ENCODE results near the gene RASSF8.

RASSF8 gene

DNA sequence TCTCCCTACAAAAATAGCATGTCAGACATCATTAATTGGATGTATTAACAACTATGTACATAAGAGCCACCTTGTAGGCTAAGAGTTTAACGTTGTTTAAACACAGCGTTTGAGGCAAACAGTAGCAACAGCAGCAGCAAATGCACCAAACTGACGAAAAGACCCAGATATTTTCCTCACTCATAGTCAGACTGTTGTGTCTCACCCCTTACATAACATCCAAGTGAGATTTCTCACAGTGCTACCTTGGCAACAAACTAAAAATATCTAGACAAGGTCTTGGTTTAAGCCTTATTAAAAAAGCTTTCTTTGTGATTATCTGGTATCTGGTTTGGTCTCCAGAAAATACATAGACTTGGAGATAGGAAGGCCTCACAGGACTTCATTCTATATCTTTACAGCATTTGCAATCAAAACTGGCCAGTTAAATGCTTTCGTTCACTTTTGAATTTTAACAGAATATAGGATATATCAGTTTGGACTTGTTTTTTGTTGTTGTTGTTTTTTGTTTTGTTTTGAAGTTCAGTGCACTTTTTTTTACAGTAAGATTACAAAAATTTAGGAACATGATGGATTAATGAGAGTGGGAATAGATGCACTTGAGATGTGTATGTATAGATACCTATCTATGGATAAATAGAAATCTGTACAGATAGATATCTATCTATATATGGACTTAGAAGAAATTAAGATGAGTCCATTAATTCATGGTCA, 162.2 kb downstream of the RASSF8 start:
- Mint-ChIP-seq H3K4me1 (ENCODE audit: low read depth) (peaks cover 31% of the 10 kb centered on the region), H3K9me3 (ENCODE audit: low read depth) (no peaks in the 10 kb centered on the region), H3K4me3 (peak overlapping the region; percentile 72), H3K36me3 (no peaks in the 10 kb centered on the region), H3K27me3 (peaks cover 58% of the 10 kb centered on the region), H3K27ac (no peak overlapping the region)

DNA sequence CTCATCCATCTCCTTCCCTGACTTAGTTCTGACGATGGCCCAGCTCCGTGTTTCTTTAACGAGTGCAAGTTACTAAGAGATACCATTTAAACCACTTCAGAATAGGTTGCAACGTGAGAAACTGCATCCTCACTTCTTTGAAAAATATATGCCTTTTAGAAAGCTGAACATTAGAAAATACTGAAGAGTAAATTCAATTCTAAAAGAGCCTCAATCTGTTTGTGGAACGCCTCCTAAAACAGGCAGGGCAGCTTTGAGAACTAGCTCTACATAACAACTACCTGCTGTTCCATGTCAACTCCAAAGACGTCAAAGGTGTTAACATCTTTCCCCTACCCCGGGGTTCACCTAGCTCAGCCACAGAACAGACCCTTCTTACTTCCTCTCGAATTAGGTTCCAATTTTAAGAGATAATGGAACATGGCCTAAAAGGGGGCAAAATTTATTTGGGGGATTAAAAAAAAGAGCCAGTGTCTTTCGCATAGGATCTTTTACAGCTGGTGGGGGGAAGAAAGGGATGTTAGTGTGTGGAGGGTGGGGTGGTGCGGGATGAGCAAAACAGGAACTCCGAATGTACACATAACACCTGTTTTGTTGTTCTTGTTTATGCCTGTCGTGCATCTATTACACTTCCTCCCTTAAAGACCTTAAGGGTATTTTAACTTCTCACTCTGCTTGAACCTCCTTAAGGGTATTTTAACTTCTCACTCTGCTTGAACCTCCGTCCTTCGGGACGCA, 163.0 kb downstream of the RASSF8 start:
- H3K4me1 Mint-ChIP-seq (ENCODE audit: low read depth), result peaks cover 31% of the 10 kb centered on the region
- H3K9me3 Mint-ChIP-seq (ENCODE audit: low read depth), result no peaks in the 10 kb centered on the region
- peak overlapping the region; percentile 8 for H3K27ac Mint-ChIP-seq
- H3K36me3 Mint-ChIP-seq, result no peaks in the 10 kb centered on the region
- peaks cover 58% of the 10 kb centered on the region for H3K27me3 Mint-ChIP-seq
- peak overlapping the region; percentile 72 for H3K4me3 Mint-ChIP-seq

DNA sequence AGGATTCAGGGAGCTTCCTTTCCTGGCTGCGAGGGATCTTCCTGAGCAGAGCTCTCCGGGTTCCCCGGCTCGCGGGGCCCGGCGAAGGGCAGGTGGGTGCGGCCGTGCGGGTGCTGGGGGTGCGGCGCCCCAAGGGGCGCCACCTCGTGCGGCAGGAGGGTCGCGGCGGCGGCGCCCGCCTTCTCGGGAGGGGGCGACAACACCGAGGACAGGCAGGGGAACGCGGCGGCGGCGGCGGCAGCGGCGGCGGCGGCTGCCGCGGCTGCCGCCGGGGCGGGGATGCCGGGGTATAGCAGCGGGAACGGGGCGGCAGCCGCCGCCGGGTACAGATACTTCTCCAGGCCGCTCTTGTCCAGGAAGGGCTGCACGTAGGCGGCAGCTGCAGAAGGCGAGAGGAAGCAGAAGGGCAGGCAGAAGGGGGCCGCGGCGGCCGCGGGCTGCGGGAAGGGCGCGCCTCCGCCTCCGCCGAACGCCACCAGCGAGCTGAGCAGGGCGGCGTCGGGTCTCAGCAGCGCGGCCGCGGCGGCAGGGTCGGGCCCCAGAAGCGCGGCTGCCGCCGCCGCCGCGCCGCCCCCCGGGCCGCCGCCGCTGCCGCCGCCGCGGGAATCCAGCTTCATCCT, 163.7 kb downstream of the RASSF8 start:
- Mint-ChIP-seq H3K4me1 (ENCODE audit: low read depth) (peaks cover 31% of the 10 kb centered on the region), H3K9me3 (ENCODE audit: low read depth) (no peaks in the 10 kb centered on the region), H3K36me3 (no peaks in the 10 kb centered on the region), H3K4me3 (peak overlapping the region; percentile 72), H3K27me3 (peaks cover 57% of the 10 kb centered on the region), H3K27ac (no peak overlapping the region)

DNA sequence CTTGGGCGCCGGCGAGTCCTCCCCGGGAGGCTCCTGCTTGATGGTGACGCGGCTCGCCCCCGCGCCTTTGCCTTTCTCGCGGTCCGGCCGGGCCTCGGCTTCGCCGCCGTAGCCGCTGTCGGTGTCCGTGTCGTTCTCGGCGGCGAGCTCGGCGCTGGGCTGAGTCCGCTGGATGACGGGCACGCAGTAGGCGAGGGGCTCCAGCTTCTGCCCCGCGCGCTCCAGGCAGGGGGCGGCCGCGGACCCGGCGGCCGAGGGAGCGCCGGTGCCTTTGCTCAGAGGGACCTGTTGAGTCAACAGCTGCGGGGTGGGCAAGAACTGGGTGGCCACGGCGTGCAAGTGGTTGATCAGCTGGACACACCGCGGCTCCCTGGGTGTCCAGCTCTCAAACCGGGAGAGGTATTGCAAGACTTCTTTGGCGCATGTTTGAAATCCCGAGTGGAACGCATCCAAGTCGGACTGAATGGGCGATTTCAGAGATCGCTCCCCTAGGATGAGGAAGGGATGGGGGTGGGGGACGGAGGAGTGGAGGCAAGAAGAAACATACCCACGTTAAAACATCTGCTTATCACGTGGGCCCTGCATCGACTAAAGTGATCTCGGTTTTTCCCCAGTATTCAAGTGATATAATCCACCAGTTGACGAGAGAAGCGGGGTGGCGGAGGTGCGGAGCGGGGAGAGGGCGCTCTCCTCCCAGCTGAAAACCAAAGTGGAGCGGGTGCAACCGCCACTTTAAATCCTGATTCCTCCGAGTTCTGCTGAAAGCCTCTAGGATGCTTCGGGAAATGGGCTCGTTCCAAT, 164.4 kb downstream of the RASSF8 start:
- peaks cover 59% of the 10 kb centered on the region for H3K27me3 Mint-ChIP-seq
- H3K27ac Mint-ChIP-seq, result no peak overlapping the region

DNA sequence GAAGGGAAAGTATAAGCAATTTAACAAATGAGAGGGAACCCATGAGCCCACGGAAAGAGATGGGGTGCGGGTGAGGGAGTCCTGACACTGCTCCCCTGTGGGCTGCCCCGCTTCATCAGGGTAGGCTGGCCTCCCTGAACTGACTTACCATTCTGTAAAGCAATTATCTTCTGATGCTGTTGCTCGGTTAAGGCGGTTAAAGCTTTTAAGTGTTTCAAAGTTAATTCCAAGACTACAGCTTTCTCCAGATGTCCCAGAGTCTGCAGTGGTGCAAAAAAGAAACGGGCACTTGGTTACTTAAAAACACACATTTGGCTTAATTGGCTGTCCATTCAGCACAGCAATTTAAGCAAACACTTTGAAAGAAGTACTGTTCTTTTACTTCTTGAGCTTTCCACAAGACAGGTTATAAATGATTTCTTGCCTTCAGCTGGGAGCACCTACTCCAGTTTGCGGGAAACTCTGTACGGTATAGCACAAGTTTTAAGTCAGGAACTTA, 165.0 kb downstream of the RASSF8 start:
- Mint-ChIP-seq H3K9me3 (ENCODE audit: low read depth) (no peaks in the 10 kb centered on the region), H3K4me3 (peak overlapping the region; percentile 89), H3K27ac (no peak overlapping the region), H3K4me1 (ENCODE audit: low read depth) (peaks cover 31% of the 10 kb centered on the region), H3K27me3 (peaks cover 60% of the 10 kb centered on the region), H3K36me3 (no peaks in the 10 kb centered on the region)

More for the DNA sequence above, 164.4 kb downstream of the RASSF8 start:
- Mint-ChIP-seq H3K4me1 (ENCODE audit: low read depth) (peaks cover 31% of the 10 kb centered on the region), H3K9me3 (ENCODE audit: low read depth) (no peaks in the 10 kb centered on the region), H3K4me3 (peak overlapping the region; percentile 89), H3K36me3 (no peaks in the 10 kb centered on the region)

DNA sequence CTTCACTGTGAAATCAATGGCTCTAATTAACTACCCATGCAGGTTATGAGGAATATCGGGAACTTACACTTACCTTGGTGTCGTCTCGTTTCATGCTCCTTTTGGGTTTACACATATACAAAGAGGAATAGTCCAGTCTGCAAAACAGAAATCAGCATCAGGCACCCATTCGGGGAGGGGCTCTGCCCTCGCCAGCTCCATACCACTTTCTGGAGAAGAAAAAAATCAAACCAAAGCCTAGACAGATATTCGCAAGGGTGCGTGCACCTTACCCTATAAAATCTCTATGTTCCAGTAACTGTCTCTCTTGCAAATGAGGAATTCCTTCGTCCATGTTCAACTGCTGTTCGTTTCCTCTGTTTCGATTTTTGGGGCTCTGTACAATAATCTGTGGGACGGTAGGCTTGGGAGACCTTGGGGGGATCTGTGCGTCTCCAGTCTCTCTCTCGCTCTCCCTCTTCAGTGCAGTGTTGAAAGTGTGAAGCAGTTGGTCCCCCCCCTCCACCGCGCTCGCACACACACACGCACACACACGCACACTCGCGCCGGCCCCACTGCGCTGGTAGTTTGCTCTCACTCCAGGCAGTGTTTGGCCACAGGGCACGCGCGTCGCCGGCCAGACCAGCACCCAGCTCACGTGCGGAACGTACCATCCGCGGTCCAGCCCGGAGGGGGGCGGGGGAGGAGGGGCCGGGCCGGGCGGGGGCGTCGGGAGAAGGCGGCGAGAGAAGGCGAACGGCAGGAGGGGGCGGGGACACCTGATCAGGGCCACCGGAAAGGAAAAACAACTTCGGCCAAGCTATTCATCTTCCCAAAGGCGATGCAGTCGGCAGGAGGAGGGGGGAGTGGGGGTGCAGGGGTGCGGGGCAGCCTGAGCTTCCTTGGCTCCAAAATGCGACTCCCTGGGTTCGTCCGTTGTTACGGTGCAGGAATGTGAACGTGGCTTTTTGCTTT, 166.2 kb downstream of the RASSF8 start, which contains the start of gene BHLHE41:
Gene BHLHE41 (minus strand): TSS at position 592 of the 954 bp plus-strand sequence. CDS start 258 bp downstream, at position 334.
- Mint-ChIP-seq H3K27ac (no peak within 1 kb of the TSS), H3K27me3 (peaks cover 57% of the 10 kb centered on the region), H3K36me3 (no peaks in the 10 kb centered on the region), H3K4me3 (peak within 1 kb of the TSS; percentile 83), H3K4me1 (ENCODE audit: low read depth) (peaks cover 31% of the 10 kb centered on the region), H3K9me3 (ENCODE audit: low read depth) (no peaks in the 10 kb centered on the region)

DNA sequence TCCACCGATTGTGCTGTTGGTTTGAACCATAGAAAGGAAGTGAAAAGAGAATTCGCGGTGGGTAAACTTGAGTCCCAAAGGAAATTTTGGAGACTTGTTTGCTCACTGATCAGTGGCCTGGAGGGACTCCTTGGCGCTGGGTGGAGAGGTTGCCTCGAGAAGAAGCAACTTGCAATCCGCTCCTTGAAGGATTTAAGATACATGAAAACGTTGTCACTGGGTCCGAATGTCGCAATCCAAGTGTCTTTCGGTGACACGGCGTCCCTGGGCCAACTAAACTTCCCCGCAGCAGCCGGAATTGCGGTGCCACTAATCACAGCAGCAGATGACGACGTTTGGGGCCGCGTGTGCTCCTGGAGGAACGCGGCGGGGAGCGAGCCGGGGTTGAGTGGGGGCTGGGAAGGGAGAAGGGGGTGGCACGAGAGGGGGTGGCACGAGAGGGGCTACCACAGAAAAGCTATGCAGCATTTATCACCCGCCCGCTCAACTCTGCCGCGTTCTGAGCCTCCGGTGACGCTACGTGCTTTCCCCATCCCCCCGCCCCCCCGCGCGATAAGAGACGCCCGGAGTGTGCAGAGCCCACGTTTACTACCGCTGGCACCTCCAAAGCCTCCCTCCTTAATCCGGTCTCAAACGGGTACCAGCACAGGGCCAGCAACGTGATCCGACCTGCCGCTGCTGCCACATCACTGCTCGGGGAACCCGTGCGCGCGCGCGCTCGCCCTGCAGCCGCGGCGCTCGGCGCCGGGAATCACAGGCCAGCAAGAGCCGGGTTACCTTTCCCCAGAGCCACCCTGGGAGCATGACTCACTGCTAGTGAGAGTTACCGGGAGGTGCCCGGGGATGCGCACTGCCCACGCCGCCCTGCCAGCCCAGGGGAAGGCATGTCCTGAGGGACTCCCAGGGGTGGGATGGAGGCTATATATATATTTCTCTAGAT, 167.2 kb downstream of the RASSF8 start:
- Mint-ChIP-seq H3K27ac (no peak overlapping the region), H3K27me3 (peaks cover 56% of the 10 kb centered on the region), H3K36me3 (no peaks in the 10 kb centered on the region), H3K4me1 (ENCODE audit: low read depth) (peaks cover 31% of the 10 kb centered on the region), H3K9me3 (ENCODE audit: low read depth) (no peaks in the 10 kb centered on the region), H3K4me3 (peak overlapping the region; percentile 83)

DNA sequence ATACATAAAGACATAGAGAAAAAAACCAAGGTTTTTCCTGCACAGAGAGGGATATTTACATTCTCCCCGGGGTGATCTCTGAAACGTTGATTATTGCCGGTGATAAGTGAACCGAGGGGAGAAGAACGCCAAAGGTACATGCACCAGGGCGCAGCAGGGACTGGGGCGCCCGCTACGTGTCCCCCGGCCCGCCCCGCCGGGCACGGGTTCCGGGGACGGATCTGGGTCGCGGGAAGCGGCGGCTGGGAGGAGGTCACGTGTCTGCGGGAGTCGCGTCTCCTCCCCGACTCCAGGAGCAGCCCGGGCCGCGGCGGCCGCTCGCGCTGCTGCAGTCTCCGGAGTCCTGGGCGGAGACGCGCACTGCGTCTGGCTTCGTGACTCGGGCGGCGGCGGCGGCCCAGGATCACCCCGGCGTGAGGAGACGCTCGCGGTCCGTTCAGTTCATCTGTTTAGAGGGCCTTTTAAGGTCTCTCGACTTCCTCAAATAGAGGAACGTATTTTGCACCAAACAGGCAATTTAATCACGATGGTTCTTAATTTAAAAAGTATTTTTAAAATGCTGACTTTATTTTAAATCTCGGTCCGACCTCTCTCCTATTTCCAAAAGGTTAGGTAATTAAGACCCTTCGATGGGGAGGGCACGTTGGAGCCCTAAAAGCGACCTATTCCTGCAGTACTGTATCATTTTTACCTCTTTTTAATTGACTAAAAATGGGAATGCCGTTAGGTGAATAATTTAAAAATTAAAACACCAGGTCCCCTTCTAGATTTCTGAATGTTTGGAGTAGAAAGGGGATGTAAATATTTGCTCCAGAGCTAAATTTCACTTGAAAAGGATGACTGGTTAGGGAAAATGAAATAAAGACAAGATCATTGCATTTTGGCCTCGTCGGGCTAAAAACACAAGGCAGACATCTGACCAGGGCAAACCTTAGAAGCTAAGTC, 168.1 kb downstream of the RASSF8 start:
- no peak overlapping the region for H3K27ac Mint-ChIP-seq
- peak overlapping the region; percentile 83 for H3K4me3 Mint-ChIP-seq
- H3K9me3 Mint-ChIP-seq (ENCODE audit: low read depth), result no peaks in the 10 kb centered on the region
- H3K27me3 Mint-ChIP-seq, result peaks cover 52% of the 10 kb centered on the region
- no peaks in the 10 kb centered on the region for H3K36me3 Mint-ChIP-seq
- peaks cover 28% of the 10 kb centered on the region for H3K4me1 Mint-ChIP-seq (ENCODE audit: low read depth)

DNA sequence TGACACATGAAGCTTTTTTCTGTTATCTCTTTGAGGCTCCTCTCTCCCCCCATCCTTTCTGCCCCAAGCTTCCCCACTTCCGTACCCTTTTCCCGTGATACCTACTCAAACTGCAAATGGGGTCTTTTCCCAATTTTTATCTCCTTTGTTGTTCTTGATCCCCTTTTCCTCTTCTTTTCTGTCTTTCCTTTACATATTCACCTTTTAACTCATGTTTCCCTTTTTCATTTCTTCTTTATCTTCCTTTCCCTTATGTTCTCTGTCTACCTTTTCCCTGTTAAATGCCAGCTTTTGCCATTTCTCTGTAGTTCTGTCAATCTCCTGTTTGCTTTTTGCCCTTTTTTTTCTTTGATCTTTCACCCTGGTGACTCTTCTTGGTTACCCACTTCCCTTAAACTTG, 168.9 kb downstream of the RASSF8 start:
- peak overlapping the region; percentile 48 for H3K4me3 Mint-ChIP-seq
- H3K36me3 Mint-ChIP-seq, result no peaks in the 10 kb centered on the region
- H3K27me3 Mint-ChIP-seq, result peaks cover 51% of the 10 kb centered on the region

DNA sequence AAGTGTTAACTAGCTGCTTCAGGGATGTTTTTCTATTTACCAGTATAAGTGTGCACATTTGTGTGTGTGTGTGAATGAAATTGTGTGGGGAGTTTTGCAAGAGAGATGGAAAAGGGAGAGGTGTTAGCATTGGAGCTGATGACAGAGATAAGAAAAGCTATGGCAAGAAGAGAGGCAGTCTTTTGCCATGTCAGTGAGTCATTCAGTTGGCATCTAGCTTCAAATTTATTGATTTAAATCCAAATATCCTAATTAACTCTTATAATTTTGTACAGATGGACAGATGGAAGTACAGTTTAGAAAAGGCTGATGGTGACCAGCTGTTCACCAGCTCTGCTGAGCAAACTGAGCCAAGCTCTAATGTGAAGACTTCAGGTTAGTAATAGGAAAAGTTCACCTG, 169.7 kb downstream of the RASSF8 start:
- no peaks in the 10 kb centered on the region for H3K36me3 Mint-ChIP-seq
- H3K4me3 Mint-ChIP-seq, result no peak overlapping the region
- H3K27me3 Mint-ChIP-seq, result peaks cover 53% of the 10 kb centered on the region
- no peak overlapping the region for H3K27ac Mint-ChIP-seq
- peaks cover 21% of the 10 kb centered on the region for H3K4me1 Mint-ChIP-seq (ENCODE audit: low read depth)
- H3K9me3 Mint-ChIP-seq (ENCODE audit: low read depth), result no peaks in the 10 kb centered on the region

More for the DNA sequence above, 168.9 kb downstream of the RASSF8 start:
- Mint-ChIP-seq H3K9me3 (ENCODE audit: low read depth) (no peaks in the 10 kb centered on the region), H3K27ac (no peak overlapping the region), H3K4me1 (ENCODE audit: low read depth) (peaks cover 25% of the 10 kb centered on the region)

Measured in activated naive CD8-positive, alpha-beta T cell (primary cell).